Measurements from ENCODE around the gene SEPTIN1. TPM values are rescaled to one million over a fixed set of nuclear protein-coding genes. Genes with fewer than 3 reads are reported as not detected.

SEPTIN1 gene
- total and polyA plus RNA-seq, 2 of the 13 experiments (the other 11 are each of a cell fraction or from before 2014, with no cell fraction given) = 0.18 to 0.67 TPM

GRCh38 chr16:30395155-30395991 lies 13.0 kb upstream of the SEPTIN1 start, which contains the start of gene ZNF48 (continued):
- TF ChIP-seq, protein P1, sequence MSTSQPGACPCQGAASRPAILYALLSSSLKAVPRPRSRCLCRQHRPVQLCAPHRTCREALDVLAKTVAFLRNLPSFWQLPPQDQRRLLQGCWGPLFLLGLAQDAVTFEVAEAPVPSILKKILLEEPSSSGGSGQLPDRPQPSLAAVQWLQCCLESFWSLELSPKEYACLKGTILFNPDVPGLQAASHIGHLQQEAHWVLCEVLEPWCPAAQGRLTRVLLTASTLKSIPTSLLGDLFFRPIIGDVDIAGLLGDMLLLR (CRISPR knock-in tag; IDR thresholded peaks at IDR 0.05) = 0 out of 2 replicates have a peak, but pooled peaks have one; percentile 46
- TF ChIP-seq, protein P2, sequence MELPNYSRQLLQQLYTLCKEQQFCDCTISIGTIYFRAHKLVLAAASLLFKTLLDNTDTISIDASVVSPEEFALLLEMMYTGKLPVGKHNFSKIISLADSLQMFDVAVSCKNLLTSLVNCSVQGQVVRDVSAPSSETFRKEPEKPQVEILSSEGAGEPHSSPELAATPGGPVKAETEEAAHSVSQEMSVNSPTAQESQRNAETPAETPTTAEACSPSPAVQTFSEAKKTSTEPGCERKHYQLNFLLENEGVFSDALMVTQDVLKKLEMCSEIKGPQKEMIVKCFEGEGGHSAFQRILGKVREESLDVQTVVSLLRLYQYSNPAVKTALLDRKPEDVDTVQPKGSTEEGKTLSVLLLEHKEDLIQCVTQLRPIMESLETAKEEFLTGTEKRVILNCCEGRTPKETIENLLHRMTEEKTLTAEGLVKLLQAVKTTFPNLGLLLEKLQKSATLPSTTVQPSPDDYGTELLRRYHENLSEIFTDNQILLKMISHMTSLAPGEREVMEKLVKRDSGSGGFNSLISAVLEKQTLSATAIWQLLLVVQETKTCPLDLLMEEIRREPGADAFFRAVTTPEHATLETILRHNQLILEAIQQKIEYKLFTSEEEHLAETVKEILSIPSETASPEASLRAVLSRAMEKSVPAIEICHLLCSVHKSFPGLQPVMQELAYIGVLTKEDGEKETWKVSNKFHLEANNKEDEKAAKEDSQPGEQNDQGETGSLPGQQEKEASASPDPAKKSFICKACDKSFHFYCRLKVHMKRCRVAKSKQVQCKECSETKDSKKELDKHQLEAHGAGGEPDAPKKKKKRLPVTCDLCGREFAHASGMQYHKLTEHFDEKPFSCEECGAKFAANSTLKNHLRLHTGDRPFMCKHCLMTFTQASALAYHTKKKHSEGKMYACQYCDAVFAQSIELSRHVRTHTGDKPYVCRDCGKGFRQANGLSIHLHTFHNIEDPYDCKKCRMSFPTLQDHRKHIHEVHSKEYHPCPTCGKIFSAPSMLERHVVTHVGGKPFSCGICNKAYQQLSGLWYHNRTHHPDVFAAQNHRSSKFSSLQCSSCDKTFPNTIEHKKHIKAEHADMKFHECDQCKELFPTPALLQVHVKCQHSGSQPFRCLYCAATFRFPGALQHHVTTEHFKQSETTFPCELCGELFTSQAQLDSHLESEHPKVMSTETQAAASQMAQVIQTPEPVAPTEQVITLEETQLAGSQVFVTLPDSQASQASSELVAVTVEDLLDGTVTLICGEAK (IDR thresholded peaks at IDR 0.05) = no peak
- TF ChIP-seq, protein P2 (CRISPR knock-in tag; IDR thresholded peaks at IDR 0.05) = no peak
- TF ChIP-seq ZNF580 (CRISPR knock-in tag; IDR thresholded peaks at IDR 0.05; ENCODE audit: borderline replicate concordance, low read depth) (peak; percentile 83; the same call in 1 of the 2 replicates), SRY (CRISPR knock-in tag; IDR thresholded peaks at IDR 0.05) (peak; percentile 22; the same call in 1 of the 2 replicates), POLR2G (IDR thresholded peaks at IDR 0.05; ENCODE audit: low read depth, low read length) (peak; percentile 70), MAF1 (CRISPR knock-in tag; IDR thresholded peaks at IDR 0.05; ENCODE audit: borderline replicate concordance) (peak; percentile 70; the same call in 1 of the 2 replicates), MLXIP (CRISPR knock-in tag; IDR thresholded peaks at IDR 0.05; ENCODE audit: borderline replicate concordance) (peak; percentile 53; the same call in 1 of the 2 replicates), GMEB2 (CRISPR knock-in tag; IDR thresholded peaks at IDR 0.05; ENCODE audit: low read depth) (peak; percentile 57; the same call in 1 of the 2 replicates), MAZ (IDR thresholded peaks at IDR 0.05; ENCODE audit: borderline replicate concordance, low read depth, low read length) (peak; percentile 88), MAZ (CRISPR knock-in tag; IDR thresholded peaks at IDR 0.05; ENCODE audit: low read depth) (peak; percentile 88), ZBTB7A (CRISPR knock-in tag; IDR thresholded peaks at IDR 0.05) (peak; percentile 73), KMT2B (CRISPR knock-in tag; IDR thresholded peaks at IDR 0.05) (peak; percentile 58)
